Activated CD4-positive, alpha-beta T cell treated with anti-CD3 and anti-CD28 coated beads, Interleukin-2, amount 50 U/mL, for 1 hour (primary cell): ENCODE measurements around the gene TMEM91.
"Not testable (repeated sequence)": the region's sequence is repeated elsewhere in the genome, so short reads cannot be mapped to it uniquely, and the experiment has no call there.

Experiments used
- DNase-seq: peaks from one replicate; pipeline ENCODE4 v3.0.0-alpha.2; 2020

Gene TMEM91

GRCh38 chr19:41376241-41376997 is at the start of gene TMEM91:
TSS of gene TMEM91 (plus strand) at chr19:41376533. CDS start at chr19:41378310, 1,777 bp downstream.
- DNase-seq = no peak

GRCh38 chr19:41327076-41327575 is 49.2 kb upstream of the TMEM91 start:
- no peak for DNase-seq

GRCh38 chr19:41327576-41328156 is 48.7 kb upstream of the TMEM91 start:
- peak; percentile 84 for DNase-seq

GRCh38 chr19:41328157-41328841 is 48.0 kb upstream of the TMEM91 start:
- no peak for DNase-seq

- DNase-seq = no peak
These were observed 47.5 kb upstream of the TMEM91 start for GRCh38 chr19:41328842-41329225.

GRCh38 chr19:41330481-41330880 is 45.9 kb upstream of the TMEM91 start:
- DNase-seq = no peak

GRCh38 chr19:41330946-41331678 is 45.2 kb upstream of the TMEM91 start:
- DNase-seq = no peak

- no peak for DNase-seq
These were observed 44.3 kb upstream of the TMEM91 start for GRCh38 chr19:41332000-41332399.

- no peak for DNase-seq
These were observed 43.9 kb upstream of the TMEM91 start for GRCh38 chr19:41332468-41332867.

- DNase-seq = no peak
These were observed 41.5 kb upstream of the TMEM91 start for GRCh38 chr19:41334793-41335192.

- no peak for DNase-seq
These were observed 40.9 kb upstream of the TMEM91 start for GRCh38 chr19:41335467-41335866.

GRCh38 chr19:41339936-41340335 is 36.4 kb upstream of the TMEM91 start:
- DNase-seq = no peak

GRCh38 chr19:41341669-41342490 is 34.5 kb upstream of the TMEM91 start:
- no peak for DNase-seq

- no peak for DNase-seq
These were observed 32.2 kb upstream of the TMEM91 start for GRCh38 chr19:41344162-41344561.

- not testable (repeated sequence) for DNase-seq
These were observed 29.4 kb upstream of the TMEM91 start for GRCh38 chr19:41346916-41347315.

- no peak for DNase-seq
These were observed 25.5 kb upstream of the TMEM91 start for GRCh38 chr19:41350735-41351338.

- peak; percentile 80 for DNase-seq
These were observed 24.7 kb upstream of the TMEM91 start for GRCh38 chr19:41351339-41352245.

- no peak for DNase-seq
These were observed 24.1 kb upstream of the TMEM91 start for GRCh38 chr19:41352279-41352608.

- peak; percentile 76 for DNase-seq
These were observed 23.5 kb upstream of the TMEM91 start for GRCh38 chr19:41352609-41353465.
